ENCODE data around the gene SERTAD1.
"Not testable (repeated sequence)": the region's sequence is repeated elsewhere in the genome, so short reads cannot be mapped to it uniquely, and the experiment has no call there.

The SERTAD1 gene

DNA sequence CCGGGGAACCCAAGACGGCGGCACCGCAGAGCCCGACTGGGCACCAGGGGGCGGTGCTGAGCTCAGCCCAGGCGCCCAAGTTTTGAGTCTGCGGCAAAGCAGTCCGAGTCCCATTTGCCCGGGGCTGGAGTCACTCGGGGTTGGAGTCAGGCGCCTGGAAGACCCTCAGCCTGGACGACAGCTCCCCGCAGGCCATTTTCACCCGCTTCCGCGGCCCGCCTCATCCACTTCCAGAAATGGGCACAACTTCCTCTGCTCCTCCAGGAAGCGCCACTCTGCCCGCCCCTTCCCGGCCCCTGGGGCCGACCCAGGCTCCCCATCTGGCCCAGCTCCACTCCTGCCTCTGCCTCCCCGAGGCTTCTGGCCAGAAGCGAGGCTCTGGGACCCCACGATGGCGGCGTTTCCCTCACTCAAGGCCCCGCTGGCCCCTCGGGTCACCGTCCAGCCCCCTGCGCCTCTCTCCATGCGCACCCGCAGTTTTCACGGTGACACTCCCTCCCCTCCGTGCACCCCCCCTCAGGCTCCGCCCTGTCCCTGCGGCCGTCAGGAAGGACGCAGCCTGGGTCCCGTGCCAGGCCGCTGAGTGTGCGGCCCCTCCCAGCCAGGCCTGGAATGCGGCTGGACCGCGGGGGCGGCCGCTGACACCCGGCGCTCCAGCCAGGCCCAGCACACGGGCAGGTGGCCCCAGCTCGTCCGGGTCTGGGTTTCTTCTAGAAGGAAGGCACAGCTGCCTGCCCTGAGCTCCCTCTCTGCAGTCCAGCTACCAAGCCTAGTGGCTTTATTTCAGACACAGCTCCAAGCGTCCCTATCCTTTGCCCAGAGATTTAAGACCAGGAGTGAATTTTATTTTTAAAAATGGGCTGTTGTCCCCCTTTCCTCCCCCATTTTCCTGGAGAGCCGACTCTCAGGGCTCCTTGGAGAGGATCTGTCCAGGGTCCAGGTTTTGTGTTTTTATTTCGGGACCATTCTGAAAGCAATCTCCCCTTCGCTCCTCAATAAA, 4.7 kb downstream of the SERTAD1 start:
- peak; percentile 43 for DNase-seq

DNA sequence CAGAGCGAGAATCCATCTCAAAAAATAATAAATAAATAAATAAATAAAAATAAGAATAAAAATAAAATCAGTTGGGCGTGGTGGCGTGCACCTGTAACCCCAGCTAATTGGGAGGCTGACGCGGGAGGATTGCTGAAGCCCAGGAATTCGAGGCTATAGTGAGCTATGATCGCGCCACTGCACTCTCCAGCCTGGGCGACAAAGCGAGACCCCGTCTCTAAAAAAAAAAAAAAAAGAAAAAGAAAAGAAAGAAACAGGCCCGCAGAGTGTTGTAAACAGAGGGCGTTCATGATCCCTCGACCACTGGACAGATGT, 5.4 kb downstream of the SERTAD1 start:
- DNase-seq: no peak

GRCh38 chr19:40419780-40420179, 6.0 kb downstream of the SERTAD1 start:
- DNase-seq: no peak

- DNase-seq: no peak
These were observed 6.7 kb downstream of the SERTAD1 start for GRCh38 chr19:40419066-40419612.

DNA sequence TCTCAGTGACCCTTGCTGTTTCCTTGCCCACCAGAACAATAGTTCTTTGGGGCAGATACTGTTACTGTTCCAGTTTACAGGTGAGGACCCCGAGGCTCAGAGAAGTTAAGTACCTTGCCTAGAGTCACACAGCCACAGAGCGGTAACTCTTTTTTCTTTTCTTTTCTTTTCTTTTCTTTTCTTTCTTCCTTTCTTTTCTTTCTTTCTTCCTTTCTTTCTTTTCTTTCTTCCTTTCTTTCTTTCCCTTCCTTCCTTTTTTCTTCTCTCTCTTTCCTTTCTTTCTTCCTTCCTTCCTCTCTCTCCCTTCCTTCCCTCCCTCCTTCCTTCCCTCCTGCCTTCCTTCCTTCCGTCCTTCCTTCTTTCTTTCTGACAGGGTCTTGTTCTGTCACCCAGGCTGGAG, 7.8 kb downstream of the SERTAD1 start:
- DNase-seq: no peak

DNA sequence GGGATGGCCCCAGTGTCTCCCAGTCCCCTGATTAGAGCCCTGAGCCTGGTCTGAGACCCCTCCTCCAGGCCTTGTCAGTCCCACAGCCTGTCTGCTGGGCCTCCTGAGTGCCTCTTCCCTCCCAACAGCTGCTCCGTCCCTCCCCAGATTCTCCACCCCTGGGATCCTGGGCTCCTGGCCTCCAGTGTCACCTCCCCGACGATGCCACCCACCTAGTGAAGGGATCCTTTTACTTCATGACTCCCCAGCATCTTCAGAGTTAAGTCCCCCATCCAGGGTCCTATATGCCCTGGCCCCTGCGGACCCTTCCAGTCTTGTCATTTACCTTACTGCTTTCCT, 8.2 kb downstream of the SERTAD1 start:
- DNase-seq: no peak

DNA sequence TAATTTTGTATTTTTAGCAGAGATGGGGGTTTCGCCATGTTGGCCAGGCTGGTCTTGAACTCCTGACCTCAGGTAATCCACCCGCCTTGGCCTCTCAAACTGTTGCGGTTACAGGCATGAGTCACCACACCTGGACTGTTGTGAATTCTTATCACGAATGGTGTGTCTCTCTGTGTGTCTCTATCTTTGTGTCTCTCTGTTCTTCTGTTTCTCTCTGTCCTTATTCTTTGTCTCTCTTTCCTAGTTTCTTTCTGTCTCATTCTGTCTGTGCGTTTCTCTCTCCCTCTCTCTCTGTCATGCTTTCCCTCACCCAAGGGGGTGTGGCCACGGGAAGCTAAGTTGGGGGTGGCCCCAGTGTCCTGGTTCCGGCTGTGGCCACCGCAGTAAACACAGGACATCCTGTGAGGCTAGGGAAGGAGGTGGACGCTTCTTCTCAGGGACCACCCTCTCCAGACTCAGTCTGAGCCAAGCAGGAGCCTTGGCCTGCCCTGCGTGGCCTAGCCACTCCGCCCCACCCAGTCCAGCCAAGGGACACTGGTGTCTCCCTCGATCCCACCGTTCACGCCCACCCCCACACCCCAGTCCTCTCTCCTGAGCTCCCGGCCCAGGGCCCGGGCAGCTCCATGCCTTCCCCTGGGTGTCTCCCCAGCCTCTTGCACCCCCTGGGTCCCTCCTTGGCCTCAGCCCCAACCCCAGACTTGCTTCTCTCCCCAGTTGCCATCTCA, 8.7 kb downstream of the SERTAD1 start:
- DNase-seq: no peak

GRCh38 chr19:40415768-40416167, 10.0 kb downstream of the SERTAD1 start:
- no peak for DNase-seq

- no peak for DNase-seq
These were observed 11.0 kb downstream of the SERTAD1 start for GRCh38 chr19:40414542-40415535.

DNA sequence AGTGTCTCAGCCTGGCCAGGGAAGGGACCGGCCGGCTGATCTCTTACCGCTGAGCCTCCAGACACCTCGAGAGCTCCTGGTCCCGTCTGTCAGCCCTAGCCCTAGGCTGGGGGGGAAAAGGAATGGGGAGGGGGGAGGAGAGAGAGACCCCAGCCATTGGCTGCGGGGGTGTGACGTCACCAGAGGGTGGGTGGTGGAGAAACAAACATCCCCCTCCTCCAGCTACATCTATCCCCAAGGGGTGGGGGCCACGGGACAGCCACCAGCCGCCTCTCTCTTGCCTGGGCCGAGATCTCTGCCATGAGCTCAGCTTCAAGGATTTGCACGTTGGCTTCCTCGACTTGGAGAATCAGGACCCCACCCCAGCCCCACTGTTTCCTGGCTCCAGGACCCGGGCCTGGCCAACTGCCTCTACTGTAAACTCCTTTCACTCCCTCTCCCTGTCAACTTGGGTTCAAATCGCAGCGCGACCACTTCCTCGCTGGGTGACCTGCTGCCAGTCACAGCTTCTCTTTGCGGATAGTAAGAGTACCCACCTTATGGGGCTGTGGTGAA, 12.4 kb downstream of the SERTAD1 start, which contains the start of gene PRX:
TSS of gene PRX (minus strand) at position 88 of the 555 bp plus-strand sequence. CDS start 5,446 bp downstream, outside the sequence.
- no peak for DNase-seq

GRCh38 chr19:40412866-40413265, 12.9 kb downstream of the SERTAD1 start:
- DNase-seq: no peak

GRCh38 chr19:40411958-40412499, 13.8 kb downstream of the SERTAD1 start:
- no peak for DNase-seq

DNA sequence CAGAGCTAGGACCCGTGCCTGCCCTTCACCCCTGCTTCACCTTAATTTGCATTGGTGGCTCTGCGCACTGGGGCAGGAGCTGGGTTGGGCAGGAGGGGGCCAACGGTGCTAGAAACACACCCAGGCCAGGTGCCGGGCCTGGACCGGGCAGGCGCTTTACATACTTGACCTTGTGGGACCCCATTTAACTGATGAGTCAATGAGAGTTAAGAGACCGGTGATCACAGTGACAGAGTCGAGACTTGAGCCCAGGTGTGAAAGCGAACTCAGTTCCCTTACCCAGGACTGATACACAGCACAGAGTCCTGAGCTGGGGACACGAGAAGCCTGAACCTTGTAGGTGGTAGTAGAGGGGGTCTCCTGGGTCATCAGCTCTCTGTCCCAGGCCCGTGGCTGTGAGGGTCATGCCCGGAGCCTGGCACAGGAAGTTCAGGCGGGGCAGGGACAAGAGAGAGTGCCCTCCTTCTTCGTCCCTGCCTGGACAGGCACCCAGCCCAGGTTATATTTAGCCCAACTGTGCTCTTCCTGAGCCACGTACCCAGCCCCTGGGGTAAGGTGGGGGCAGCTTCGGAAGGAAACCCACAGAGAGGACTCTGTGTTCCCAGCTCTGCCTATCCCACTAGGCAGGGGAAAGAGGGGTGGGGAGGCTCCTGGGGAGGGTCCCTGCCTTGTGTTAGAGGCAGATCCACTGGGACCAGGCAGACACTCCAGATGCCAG, 14.5 kb downstream of the SERTAD1 start:
- no peak for DNase-seq

DNA sequence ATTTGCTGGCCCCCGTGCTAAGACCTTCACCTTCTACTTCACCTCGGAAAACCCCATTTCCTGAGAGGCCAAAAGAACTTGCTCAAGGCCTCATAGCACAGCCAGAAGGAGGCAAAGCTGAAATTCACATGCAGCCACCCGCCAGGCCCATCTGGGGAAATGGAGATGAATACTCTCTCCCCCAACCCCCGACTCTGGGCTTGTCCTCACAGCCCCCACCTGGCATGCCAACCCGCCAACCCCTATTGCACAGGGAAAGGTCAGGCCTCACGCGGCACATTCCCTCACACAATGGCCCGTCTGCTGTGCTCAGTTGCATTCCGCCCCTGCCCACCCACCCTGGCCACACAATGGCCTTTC, 15.8 kb downstream of the SERTAD1 start:
- no peak for DNase-seq

- not testable (repeated sequence) for DNase-seq
These were observed 17.2 kb downstream of the SERTAD1 start for GRCh38 chr19:40408598-40408925.

- DNase-seq: no peak
These were observed 17.8 kb downstream of the SERTAD1 start for GRCh38 chr19:40407714-40408597.

GRCh38 chr19:40403262-40403984, 22.4 kb downstream of the SERTAD1 start:
- DNase-seq: peak; percentile 19

- DNase-seq: no peak
These were observed 25.2 kb downstream of the SERTAD1 start for GRCh38 chr19:40400559-40400958.

- DNase-seq: no peak
These were observed 27.2 kb downstream of the SERTAD1 start for GRCh38 chr19:40398417-40399131.

Data from NCI-H1694 treated with DMSO at 0.1 percent for 48 hours (cell line).